Stimulated activated CD8-positive, alpha-beta memory T cell treated with anti-CD3 and anti-CD28 coated beads, Interleukin-12 subunit alpha, Interleukin-12 subunit beta, amount 100 ng/mL, for 24 hours (primary cell): ENCODE results near the gene KIF26B.
"Not testable (repeated sequence)": the region's sequence is repeated elsewhere in the genome, so short reads cannot be mapped to it uniquely, and the experiment has no call there.

Experiments
- DNase-seq: peaks from one replicate; pipeline ENCODE4 v3.0.0-alpha.2; 2020; ENCODE audit errors: extremely low read depth

Gene KIF26B

GRCh38 chr1:245683676-245684075, 528.9 kb downstream of the KIF26B start:
- DNase-seq: no peak

GRCh38 chr1:245684166-245684565, 529.4 kb downstream of the KIF26B start:
- no peak for DNase-seq

GRCh38 chr1:245684571-245684970, 529.8 kb downstream of the KIF26B start:
- DNase-seq: no peak

DNA sequence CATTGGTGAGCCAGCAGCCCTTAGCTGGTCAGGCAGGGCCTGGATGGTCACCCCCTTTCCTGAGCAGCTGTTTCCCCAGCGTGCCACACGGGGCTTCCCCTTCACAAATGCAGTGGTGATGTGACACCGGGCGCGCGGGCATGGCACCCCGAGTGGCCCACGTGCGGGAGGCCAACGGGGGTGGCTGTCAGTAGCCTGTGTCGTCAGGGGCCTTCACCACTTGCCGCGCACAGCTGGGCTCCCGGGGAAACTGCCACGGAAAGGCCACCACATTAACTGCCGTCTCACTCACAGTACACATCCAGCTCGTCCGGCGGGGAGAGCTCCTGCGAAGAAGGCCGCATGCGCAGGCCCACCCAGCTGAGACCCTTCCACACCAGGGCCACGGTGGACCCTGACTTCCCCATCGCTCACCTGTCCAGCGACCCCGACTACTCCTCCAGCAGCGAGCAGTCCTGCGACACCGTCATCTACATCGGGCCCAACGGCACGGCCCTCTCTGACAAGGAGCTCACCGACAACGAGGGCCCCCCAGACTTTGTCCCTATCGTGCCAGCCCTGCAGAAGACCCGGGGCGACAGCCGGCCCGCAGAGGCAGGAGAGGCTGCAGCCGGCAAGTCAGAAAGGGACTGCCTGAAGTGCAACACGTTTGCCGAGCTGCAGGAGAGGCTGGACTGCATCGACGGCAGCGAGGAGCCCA, 530.5 kb downstream of the KIF26B start:
- DNase-seq: no peak

GRCh38 chr1:245686006-245686405, 531.2 kb downstream of the KIF26B start:
- no peak for DNase-seq

DNA sequence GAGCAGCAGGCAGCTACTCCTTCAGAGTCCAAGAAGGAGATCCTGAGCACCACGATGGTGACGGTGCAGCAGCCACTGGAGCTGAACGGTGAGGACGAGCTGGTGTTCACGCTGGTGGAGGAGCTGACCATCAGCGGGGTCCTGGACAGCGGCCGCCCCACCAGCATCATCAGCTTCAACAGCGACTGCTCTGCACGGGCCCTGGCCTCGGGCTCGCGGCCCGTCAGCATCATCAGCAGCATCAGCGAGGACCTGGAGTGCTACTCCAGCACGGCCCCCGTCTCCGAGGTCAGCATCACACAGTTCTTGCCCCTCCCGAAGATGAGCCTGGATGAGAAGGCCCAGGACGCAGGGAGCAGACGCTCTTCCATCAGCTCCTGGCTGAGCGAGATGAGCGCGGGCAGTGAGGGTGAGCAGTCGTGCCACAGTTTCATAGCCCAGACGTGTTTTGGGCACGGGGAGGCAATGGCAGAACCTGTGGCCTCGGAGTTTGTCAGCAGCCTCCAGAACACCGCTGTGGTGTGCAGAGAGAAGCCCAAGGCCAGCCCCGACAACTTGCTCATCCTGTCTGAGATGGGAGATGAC, 531.8 kb downstream of the KIF26B start:
- DNase-seq: no peak

DNA sequence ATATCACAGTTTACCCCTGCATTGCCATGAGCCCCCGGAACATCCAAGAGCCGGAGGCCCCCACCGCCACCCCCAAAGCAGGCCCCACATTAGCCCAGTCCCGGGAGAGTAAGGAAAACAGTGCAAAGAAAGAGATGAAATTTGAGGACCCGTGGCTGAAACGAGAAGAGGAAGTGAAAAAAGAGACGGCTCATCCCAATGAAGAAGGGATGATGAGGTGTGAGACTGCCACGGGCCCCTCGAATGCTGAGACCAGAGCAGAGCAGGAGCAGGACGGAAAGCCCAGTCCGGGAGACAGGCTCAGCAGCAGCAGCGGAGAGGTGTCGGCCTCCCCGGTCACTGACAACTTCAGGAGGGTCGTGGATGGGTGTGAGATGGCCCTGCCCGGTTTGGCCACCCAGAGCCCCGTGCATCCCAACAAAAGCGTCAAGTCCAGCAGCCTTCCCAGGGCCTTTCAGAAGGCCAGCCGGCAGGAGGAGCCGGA, 532.4 kb downstream of the KIF26B start:
- DNase-seq: no peak

DNA sequence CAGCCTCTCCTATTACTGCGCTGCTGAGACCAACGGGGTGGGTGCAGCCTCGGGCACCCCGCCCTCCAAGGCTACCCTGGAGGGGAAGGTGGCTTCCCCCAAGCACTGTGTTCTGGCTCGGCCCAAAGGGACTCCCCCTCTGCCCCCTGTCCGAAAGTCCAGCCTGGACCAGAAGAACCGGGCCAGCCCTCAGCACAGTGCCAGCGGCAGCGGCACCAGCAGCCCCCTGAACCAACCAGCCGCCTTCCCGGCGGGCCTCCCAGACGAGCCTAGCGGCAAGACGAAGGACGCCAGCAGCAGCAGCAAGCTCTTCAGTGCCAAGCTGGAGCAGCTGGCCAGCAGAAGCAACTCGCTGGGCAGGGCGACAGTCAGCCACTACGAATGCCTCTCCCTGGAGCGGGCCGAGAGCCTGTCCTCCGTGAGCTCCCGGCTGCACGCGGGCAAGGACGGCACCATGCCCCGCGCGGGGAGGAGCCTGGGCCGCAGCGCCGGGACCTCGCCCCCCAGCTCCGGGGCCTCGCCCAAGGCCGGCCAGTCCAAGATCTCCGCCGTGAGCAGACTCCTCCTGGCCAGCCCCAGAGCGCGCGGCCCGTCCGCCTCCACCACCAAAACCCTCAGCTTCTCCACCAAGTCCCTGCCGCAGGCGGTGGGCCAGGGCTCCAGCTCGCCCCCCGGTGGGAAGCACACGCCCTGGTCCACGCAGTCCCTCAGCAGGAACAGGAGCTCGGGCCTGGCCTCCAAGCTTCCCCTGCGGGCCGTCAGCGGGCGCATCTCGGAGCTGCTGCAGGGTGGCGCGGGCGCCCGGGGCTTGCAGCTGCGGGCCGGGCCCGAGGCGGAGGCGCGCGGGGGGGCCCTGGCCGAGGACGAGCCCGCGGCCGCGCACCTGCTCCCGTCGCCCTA, 533.1 kb downstream of the KIF26B start:
- DNase-seq: no peak

DNA sequence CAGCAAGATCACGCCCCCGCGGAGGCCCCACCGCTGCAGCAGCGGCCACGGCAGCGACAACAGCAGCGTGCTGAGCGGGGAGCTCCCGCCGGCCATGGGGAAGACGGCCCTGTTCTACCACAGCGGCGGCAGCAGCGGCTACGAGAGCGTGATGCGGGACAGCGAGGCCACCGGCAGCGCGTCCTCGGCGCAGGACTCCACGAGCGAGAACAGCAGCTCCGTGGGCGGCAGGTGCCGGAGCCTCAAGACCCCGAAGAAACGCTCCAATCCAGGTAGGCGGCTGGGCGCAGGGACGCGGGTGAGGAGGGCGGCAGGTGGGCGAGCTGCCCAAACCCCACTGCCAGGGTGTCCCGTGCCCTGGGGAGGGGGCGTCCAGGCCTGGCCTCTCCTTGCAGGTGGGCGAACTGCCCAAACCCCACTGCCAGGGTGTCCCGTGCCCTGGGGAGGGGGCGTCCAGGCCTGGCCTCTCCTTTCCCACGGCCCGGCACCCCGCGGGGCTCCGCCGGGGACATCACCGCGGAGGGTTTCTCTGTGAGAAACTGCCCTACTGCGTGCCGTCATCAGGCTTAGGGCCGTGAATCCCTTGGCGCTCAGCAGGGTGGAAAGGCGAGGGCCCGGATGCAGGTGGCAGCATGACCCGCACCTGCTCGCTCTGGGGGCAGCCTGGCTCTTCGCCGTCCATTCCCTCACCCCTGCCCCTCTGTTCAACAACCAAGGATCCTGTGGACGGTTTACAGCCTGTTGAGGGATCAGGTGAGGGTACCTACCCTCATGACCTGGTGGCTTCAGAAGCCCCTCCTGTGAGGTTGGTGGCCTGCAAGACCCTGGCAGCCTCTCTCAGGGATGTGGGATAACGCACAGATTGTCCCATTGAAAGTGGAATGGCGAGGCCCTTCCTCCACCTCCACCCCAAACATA, 534.0 kb downstream of the KIF26B start:
- DNase-seq: no peak

GRCh38 chr1:245690156-245690690, 535.4 kb downstream of the KIF26B start:
- DNase-seq: no peak

DNA sequence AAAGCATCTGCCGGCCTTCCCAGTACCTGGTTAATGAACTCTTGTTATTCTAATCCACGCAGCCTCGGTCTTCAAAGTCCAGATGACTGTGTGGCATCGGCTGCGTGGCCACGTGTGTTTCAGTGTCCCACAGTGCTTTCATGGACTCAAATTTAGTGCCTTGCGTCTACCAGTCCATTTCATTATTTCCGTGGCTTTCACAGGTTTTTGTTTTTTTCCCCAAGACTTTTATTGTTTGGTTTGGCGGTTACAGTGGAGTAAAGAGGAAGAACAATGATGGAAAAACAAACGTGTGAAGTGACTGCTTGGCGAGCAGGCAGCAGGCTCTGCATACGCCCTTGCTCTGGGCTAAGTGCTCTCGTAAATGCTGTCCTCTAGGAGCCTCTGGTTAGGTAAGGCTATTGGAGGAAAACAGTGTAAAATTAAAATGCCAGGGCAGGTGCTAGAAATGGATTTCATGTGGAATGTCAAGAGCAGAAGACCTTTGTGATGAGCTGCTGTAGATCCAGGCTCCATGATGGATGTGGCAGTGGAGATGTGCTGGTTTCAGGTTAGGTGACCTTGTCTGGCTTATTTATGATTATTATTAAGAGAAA, 536.3 kb downstream of the KIF26B start:
- no peak for DNase-seq

GRCh38 chr1:245691897-245692296, 537.1 kb downstream of the KIF26B start:
- no peak for DNase-seq

DNA sequence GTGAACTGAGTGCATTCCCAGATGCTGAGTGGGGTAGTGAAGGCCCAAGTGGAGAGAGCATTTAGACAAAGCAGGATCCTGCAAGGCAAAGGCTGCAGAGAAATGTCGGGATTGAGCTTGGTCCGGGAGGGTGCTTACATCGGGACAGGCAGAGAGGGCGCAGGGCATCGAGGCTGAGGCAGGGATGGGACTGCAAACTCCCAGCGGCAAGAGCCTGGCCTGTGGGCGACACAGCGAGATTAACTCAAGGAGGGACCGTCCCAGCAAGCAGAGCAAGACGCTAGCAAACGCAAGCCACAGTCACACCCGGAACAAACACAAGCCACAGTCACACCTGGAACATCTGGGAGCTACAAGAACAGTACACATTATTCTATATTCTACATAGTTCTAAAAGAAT, 537.5 kb downstream of the KIF26B start:
- DNase-seq: no peak

DNA sequence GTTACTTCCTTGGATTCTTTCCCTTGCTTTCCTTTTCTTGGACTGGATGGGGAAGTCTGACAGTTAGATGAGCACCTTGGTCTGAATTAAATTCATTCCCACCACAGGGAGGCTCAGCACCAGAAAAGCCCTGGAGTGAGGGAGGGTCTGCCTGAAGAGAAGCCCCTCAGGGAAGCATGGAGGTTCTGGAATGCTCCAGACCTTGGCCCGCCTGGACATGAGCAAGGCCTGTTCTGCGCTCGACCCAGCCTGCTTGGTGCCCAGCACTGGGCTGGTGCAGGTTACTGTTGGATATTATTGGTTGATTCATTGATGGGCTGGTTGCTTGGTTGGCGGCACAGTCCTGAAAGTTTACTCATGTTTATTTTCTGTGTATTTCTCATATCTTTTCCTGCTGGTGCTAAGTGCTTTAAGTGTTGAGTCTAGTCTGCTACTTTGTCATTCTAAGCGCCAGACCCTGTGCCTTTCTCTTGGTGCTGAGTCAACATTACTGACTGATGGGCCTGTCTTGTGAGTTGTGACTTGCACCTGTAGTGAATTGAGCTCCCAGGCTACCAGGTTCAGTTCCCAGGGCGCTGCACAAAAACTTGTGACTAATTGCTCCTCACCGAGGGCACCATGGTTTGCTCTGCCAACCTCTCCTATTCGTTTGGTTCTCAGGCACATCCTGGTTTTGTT, 538.5 kb downstream of the KIF26B start:
- DNase-seq: no peak

DNA sequence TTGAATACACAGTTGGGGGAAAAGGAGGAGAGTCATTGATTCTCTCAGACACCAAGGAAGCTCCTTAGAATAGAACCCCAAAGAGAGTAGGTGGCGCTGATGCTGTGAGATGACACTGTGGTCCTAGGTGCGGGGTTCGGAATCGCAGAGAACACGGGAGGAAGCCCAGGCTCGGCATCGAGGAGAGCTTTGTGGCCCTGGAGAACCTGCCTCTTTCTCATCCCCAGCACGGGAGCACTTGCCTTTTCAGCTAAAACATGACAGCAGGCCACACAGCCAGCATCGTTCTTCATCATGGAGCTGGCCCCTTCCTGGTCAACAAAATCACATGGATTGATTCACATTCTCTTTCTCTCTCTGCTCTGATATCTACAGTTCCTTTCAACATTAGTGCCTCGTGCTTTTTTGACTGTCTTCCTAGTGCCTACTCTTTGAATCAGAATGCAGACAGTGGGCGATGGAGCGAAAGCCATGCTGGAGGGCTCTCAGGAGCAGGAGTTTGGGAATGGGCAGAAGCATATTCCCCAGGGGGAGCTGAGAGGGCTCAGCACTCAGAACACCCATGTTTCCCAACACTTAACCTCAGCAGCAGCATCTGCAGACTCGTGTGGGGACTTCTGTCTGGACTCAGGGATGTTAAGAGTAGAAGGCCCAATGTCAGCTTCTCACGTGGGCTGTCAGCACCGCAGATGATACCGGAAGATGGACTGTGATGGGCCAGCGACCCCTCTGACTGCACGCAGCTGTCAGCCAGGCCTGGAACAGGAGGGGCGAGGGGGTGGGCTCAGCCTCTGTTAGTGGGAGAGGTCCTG, 539.4 kb downstream of the KIF26B start:
- DNase-seq: no peak

- no peak for DNase-seq
Observed at GRCh38 chr1:245694753-245695195, 540.0 kb downstream of the KIF26B start.

DNA sequence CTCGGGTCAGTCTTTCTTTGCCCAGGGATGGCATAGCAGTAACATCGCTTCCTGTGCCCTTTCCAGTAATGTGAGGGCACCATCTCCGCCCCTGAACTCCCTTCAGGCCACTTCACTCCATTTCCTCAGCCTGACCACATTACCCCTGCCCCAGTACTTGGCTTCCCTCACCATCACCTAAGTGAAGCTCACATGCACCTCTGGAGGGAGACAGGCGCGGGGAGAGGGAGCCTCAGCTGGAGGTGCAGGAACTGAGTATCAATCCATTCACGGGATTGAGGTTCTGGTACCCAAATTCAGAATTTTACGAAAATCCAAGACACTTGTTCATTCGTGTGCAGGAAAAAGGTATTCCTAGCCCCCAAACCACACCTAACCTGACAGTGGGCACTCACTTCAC, 540.4 kb downstream of the KIF26B start:
- no peak for DNase-seq

DNA sequence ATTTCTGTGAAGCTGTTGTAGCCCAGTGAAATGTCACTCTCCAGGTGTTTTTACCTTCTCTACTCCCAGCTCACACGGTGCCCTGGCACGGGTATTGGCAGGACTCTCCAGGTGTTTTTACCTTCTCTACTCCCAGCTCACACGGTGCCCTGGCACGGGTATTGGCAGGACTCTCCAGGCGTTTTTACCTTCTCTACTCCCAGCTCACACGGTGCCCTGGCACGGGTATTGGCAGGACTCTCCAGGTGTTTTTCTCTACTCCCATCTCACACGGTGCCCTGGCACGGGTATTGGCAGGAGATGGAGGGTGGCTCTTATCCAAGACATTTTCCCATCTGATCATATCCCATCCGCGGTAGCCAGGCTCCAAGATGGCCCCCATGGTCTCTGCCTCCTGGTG, 540.9 kb downstream of the KIF26B start:
- not testable (repeated sequence) for DNase-seq

DNA sequence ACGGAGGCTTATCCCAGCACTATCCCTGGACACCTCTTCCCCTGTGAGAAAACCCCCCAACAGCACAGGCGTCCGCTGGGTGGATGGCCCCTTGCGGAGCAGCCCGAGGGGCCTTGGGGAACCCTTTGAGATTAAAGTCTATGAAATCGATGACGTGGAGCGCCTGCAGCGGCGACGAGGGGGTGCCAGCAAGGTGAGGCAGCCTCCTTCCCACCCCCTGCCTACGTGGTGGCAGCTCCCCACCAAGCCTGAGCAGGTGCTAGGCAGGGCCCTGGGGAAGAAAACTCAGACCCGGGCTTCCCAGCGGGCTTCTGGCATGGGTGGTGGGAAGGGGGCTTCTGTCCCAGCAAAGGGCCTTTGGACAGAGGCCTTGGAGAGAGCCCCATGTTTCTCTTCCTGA, 543.3 kb downstream of the KIF26B start:
- DNase-seq: no peak
